Fibroblast of the conjunctiva (primary cell): ENCODE measurements around the gene WNT9B.

ENCODE experiments used
- DNase-seq: peaks from one replicate; pipeline ENCODE4 v3.0.0-alpha.2; 2010; ENCODE audit warnings: low read depth

The WNT9B gene

DNA sequence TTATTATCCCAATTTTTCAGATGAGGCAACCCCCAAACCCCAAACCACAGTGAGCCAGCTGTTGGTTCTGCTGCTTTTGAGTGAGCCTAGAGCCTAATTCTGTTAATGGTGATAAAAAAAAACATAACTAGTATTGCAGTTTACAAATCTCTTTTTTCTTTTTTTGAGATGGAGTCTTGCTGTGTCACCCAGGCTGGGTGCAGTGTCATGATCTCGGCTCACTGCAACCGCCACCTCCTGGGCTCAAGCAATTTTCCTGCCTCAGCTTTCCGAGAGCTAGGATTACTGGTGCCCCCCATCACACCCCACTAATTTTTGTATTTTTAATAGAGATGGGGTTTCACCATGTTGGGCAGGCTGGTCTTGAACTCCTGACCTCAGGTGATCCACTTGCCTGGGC is 3.1 kb downstream of the WNT9B start:
- DNase-seq: no peak

DNA sequence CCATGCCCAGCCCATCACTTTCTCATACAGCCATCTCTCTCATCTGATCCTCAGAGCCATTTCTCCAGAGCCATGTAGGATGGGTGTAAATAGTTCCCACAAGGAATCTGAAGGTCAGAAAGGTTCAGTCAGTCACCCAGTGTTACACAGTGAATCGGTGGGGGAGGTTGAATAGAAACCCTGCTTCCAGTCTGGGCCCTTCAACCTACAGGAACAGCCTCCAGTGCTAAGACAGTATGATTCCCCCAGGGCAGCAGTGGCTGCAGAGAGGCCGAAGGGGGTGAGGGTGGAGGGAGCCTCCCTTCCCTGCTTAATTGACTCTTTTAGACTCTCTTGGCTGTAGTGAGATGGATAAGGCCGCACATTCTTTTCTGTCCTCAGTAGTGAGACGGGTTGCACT is 3.6 kb downstream of the WNT9B start:
- no peak for DNase-seq

DNA sequence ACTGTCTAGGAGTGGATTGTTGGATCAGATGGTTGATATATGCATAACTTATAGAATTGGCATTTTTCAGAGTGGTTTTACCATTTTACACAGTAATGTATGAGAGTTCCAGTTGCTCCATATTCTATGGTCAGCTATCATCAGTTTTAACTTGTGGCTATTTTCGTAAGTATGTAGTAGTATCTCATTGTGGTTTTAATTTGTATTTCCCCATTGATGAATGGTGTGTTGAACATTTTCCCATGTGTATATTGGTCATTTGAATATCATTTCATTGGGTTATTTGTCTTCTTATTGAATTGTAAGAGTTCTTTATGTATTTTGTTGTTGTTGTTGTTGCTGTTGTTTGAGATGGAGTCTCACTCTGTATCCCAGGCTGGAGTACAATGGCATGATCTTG is 6.2 kb downstream of the WNT9B start:
- DNase-seq: no peak

DNA sequence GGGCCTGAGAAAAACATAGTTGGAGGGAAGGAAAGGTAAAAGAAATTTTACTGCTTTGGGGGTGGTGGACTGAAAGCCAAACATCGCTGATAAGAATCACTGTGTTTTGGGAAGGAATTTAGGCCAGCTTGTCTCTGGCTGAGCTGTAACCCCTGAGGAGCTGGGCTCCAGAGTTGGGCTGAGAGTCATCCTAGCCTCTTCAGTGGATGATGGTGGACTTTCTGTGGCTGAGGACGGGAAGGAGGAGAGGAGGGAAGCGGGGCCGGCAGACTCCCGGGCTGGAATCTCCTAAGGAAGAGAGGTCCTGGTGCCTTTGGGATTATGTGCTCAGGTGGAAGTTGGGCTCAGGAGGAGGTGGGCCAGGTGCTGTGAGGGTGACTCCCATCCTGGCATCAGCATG is 8.6 kb downstream of the WNT9B start:
- no peak for DNase-seq

DNA sequence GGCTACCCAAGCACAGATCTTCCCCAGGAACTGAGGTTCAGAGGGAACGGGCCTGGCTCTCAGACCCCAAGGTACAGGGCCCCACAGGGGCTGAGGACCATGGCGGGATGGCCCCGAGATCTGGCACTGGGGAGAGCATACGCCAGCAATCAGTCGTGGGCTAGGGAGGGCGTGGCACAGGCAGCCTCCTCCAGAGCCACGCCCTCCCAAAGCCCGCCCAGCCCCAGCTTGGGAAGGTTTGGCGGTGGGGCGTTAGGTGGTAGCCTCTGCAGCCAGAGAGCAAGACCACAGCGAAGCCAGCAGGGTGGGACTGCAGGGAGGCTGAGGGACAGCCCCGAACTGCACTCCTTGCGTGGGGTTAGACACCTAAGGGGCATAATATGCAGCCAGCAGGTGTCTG is 11.6 kb downstream of the WNT9B start:
- DNase-seq: no peak

DNA sequence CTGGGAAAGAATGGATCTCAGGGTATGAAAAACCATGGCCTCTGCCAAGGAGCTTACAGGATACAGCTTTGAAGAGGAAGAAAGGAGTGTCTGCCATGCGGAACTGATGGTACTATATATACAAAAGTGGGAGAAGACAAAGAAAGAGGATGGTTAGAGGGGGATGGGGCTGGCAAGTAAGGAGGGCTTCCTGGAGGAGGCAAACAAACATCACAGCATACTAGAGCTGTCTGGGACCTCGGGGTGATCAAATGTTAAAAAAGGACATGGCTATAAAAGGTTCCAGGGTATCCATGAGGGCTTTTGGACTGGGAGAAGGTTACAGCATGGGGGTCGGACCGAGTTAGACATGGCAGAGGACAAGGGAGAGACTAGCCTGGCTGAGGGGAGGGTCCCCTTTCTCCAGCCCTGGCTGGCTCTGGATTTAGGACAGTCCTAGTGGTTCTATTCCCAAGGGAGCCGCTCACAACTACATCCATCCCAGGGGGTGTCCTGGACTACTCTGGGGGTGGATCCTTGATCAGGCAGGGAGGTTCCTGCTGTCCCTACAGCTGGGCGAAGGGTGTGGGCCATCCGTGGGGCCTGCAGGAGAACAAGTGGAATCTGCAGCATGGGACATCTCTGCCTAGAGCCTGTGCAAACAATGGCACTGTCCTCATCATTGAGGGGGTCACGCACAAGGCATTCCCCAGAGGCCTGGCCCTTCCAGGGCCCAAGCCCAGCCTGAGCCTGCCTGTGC is 12.2 kb downstream of the WNT9B start:
- no peak for DNase-seq

DNA sequence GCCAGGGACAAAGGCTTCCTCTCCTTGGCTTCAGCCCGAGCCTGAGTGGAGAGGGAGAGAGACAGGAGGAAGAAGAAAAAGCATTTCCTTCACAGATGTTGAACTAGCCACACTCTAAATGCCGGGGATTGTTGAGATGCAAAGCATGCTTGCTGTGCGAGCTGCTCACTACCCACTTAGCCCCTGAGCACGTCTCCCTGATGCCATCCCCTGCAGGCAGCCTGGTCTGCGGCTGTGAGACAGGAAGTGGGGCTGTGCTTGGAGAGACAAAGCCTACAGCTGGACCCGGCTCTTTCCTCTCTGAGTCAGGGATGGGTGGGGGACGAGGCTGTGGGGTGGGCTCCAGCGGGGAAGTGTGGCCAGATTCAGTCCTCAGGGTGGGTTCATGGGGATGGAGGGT is 13.7 kb downstream of the WNT9B start:
- DNase-seq: no peak

DNA sequence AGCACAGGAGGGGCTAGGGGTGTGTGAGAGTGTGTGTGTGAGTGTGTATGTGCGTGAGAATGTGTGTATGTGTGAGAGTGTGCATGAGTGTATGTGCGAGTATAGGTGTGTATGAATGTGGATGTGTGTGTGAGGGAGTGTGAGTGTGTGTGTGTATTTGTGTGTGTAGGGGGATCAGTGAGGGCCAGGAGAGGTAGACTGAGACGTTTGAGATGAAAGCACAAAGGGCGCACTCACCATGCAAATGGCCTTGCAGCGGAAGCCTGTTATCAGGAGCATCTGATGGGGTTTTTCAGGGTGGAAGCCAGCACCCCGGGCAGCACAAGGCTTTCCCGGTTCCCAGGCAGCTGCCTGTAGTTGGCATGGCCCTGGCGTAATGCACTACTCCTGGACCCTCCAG is 14.9 kb downstream of the WNT9B start:
- DNase-seq: no peak

DNA sequence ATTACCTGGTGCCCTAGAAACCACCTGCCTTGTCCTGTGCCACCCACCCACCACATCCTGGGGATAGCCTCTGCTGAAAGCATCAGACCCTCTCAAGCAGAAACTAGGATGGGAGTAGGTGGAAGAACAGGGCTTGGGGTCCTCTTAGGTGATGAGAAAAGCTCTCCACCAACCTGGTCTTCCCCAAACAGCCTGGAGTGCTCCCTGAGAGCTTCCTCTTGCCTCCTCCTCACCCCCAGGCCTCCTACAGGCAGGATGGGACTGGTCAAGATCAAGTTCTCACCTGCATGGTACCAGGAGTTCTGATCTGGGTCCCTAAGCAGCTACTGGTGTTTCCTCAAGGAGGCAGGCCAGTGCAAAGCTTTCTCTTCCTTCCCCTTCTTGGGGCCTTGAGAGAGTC is 15.4 kb downstream of the WNT9B start:
- no peak for DNase-seq

DNA sequence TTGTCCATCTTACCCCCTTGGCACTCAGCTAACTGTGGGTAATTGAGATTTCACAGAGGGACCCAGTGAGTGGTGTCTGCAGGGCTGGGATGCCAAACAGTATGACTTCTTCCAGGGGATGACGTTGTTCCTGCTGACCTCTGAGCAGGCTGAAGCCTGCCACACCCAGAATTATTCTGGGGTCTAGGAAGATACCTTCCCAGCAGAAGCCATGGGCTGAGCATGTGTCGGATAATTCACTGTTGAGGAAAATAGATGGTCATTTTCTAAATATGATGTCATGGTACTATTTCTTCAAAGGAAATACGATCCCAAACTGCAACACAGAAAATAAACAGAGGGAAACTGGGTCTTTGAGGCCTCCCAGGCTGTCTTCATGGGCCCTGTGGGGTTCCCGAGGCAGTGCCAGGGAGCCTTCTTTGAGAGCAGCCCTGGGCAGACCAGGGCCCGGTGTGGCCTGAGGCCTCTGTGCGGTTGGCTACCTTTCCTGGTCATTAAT is 17.4 kb downstream of the WNT9B start:
- DNase-seq: no peak

DNA sequence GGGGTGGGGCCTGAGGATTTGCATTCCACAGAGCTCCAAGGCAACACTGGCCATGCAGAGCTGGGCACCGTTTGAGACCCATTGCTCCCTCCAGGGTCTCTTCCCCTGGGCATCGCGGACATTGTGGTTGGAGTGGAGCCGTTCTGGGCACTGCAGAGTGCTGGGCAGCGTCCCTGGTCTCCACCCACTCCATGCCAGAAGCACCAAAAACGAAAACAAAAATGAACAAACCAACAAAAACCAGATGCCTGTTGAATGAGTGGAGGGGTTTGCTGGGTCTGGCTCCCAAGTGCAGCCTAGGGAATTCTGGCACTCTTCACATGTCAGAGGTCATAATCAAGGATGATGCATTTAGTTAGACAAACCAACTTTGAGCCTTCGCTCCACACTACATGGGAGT is 17.9 kb downstream of the WNT9B start:
- no peak for DNase-seq

DNA sequence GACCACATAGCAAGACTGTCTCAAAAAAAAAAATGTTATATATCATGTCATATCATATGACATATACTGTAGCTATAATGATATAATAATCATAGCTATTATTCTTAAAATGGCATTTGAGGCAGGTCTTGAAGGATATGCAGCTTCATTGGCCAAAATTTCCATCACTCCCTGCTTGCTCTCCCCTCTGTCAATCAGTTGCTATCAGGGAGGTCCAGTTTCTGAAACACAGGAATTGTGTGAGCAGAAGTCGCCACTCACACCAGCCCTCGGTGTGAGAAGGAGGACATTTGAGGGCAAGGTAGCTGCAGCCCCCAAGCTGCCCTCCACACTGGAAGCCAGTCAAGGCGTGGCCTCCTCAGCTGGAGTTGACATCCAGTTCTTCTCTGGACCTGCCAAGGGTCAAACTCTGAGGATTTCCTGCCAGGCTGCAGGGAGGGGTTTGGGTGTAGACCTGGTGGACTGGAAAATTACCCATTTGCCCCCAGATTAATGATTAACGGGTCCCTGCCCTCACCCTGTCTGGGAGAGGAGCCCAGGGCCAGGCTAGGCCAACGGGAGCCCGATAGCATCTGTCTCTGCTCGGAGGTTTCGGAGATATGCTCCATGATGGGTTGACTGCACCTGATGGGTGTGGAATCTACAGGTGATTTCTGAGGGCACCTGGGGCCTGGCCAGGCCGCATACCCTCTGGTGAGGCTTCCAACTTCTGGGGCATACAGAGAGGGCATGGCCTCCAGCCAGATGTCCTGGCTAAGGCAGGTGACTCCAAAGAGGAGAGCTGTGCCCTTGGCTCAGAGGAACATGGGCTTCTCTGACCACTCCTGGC is 18.8 kb downstream of the WNT9B start:
- no peak for DNase-seq

DNA sequence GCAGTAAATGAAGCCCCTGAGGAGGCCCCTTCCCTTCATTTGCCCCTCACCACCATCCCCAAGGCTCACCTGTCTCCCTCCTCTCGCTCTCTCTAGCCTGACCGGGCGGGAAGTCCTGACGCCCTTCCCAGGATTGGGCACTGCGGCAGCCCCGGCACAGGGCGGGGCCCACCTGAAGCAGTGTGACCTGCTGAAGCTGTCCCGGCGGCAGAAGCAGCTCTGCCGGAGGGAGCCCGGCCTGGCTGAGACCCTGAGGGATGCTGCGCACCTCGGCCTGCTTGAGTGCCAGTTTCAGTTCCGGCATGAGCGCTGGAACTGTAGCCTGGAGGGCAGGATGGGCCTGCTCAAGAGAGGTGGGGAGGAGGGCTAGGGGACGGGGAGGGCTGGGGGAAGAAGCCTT is 21.0 kb downstream of the WNT9B start:
- DNase-seq: no peak

DNA sequence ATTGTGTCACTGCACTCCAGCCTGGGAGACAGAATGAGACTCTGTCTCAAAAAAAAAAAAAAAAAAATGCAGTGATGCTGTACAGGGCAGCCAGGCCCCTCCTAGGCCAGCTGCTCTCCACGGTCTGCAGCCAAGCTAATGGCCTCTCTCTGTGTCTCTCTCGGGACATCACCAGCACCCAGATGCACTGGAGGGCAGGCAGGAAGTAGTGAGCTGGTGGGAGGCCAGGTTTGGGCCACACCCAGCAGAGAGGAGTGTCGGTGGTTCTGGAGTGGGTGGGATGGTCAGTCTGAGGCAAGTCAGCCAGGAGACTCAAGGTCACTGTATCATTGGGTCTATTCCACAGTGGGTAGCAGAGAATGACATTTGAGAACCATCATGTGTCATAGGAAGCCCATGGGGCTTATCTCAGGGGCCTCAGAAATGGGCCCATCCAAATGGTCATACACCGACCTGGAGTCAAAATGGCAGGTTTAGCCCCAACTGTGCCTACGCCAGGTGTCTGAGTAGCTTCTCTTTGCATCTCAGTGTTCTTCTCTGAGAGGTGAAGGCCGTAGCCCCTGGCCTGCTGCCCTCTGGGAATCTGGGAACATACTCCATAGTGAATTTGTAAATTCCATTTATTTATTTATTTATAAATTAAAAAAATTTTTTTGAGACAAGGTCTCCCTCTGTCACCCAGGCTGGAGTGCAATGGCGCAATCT is 22.7 kb downstream of the WNT9B start:
- DNase-seq: no peak

DNA sequence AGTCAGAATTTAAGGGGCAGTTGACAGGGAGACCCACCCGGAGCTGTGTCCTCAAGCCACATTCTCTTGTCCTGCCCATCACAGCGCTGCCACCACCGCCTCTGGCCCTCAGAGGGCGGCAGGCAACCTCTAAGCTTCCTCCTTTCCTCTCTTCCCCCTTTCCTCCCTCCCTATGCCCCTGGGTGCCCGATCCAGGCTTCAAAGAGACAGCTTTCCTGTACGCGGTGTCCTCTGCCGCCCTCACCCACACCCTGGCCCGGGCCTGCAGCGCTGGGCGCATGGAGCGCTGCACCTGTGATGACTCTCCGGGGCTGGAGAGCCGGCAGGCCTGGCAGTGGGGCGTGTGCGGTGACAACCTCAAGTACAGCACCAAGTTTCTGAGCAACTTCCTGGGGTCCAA is 23.5 kb downstream of the WNT9B start:
- DNase-seq: no peak

DNA sequence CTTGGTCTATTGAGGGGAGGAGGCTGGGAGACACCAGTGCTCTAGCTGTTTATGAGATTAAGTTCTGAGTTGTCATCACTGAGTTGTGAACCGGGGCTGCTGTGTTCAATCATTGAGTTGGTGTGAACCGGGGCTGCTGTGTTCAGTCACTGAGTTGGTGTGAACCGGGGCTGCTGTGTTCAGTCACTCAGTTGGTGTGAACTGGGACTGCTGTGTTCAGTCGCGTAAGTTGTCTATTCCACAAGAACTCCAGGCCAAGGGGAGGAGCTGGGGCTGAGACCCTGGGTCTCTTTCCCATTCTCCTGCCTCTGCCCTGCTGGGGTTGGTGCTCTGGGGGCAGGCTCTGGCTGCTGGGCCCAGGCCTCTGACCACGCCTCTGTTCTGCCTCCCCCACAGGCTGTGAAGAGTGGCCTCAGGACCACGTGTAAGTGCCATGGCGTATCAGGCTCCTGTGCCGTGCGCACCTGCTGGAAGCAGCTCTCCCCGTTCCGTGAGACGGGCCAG is 24.5 kb downstream of the WNT9B start:
- no peak for DNase-seq

DNA sequence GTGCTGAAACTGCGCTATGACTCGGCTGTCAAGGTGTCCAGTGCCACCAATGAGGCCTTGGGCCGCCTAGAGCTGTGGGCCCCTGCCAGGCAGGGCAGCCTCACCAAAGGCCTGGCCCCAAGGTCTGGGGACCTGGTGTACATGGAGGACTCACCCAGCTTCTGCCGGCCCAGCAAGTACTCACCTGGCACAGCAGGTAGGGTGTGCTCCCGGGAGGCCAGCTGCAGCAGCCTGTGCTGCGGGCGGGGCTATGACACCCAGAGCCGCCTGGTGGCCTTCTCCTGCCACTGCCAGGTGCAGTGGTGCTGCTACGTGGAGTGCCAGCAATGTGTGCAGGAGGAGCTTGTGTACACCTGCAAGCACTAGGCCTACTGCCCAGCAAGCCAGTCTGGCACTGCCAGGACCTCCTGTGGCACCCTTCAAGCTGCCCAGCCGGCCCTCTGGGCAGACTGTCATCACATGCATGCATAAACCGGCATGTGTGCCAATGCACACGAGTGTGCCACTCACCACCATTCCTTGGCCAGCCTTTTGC is 25.0 kb downstream of the WNT9B start:
- DNase-seq: no peak

DNA sequence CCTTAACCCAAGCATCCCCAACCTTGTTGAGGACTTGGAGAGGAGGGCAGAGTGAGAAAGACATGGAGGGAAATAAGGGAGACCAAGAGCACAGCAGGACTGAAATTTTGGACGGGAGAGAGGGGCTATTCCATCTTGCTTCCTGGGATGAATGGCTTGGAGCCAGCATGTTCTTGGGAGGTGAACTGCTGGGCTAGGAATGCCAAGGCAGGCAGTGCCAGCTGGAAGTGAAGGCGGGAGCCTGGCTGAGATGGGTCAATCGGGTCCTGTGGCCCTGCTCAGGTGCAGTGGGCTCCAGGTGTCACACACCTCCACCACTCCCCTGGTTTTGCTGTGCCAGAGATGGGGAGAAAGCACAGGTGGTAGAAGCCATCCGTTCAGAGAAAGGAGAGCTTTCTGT is 25.5 kb downstream of the WNT9B start:
- DNase-seq: no peak

DNA sequence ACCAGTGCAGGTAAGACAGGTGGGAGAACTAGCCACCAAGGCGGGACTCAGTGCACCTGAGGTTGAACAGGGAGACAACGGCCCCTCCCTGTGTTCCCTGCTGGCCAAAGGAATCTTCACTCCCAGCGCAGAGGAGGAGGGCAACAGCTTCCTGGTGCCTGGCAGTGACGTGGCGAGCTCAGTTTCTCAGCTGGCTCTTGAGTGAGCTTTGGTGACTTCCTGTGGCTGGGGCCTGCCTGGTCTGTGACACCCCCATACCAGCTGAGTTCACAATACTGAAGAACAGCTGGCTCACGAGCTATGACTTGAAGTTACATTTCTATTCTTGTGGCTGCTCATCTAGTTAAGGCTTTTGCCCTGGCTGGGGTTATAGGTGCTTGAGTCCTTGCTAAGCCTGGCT is 26.1 kb downstream of the WNT9B start:
- no peak for DNase-seq

DNA sequence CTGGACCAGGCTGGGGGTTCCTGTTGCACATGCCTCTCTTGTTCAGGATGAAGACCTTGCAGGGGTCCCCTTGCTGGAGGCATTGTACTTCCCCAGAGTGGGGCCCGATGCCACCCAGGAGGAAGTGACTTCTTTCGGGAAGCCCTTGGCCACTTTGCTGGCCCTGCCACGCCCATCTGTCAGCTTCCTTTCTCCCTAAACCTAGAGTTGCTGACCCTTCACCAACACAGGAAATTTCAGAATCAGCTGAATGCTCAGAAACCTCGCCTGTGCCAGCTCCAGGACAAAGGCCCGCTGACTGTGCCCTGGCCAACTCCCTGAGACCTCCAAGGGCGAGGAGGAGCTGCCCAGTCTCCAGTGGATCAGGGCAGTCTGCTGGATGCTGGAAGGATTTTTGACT is 26.7 kb downstream of the WNT9B start:
- no peak for DNase-seq

DNA sequence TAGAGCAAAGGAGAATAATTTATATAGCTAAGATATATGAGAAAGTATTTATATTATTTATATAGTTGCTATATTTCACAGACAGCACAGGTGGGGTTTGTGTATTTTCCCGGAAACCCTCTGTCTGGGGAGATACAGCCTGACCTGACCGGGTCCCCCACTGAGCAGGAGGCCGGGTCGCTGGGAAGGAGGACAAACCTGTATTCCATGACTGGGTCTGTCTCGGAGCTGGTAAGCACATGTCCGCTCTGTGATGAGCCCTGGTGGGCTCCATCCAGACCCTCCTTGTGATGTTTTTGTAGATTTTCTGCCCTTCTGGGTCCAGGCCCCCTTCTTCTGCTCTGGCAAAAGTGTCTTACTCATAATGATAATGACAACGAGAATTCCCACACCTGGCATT is 27.7 kb downstream of the WNT9B start:
- no peak for DNase-seq

DNA sequence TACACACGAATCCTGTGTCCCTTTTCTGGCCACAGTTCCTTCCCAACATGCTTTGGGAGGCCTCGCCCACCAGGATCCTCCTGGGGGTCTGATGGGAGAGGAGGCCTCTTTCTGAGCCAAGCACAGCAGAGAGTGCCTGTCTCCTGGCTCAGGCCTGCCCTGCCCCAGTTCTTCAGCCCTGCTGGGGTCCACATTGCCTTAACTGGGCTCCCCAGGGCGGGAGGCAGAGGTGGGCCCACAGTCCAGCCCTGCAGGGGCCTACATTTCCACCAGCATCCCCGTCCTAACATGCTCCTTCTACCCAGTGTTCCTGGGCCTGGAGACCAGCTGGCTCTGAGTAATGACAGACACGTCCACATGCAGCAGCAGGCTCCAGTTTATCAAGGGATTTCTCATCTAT is 29.6 kb downstream of the WNT9B start:
- no peak for DNase-seq

DNA sequence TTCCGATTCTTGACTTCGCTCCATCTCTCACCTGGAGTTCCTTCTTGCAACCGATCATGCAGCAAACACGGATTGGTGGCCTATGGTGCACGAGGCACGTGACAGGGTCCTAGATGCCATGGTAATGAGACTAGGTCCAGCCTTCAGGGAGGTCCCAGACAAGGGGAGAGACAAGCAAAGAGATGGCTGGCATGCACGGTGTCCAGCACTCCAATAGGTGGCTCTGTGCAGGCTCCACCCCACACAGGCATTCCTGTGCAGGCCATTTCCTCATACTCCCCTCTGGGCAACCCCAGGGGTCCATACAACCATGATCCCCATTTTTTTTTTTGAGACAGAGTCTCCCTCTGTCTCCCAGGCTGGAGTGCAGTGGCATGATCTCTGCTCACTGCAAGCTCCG is 31.3 kb downstream of the WNT9B start:
- DNase-seq: no peak
